HG03108 (cell line): ENCODE measurements around the gene RAD51B.

Experiments used
- ATAC-seq: cut with Tn5 transposase; IDR thresholded peaks from one replicate; pipeline ENCODE4 v1.9.1; 2021; ENCODE audit warnings: moderate library complexity; ENCODE audit not compliant: unreplicated experiment

Gene RAD51B

GRCh38 chr14:68370057-68370360, 550.4 kb downstream of the RAD51B start:
- ATAC-seq: no peak

GRCh38 chr14:68372368-68372767, 552.8 kb downstream of the RAD51B start:
- no peak for ATAC-seq

GRCh38 chr14:68373124-68373646, 553.6 kb downstream of the RAD51B start:
- no peak for ATAC-seq

GRCh38 chr14:68373847-68374444, 554.4 kb downstream of the RAD51B start:
- ATAC-seq: no peak

GRCh38 chr14:68374682-68375081, 555.1 kb downstream of the RAD51B start:
- ATAC-seq: no peak

- ATAC-seq: no peak
Observed at GRCh38 chr14:68375376-68375775, 555.8 kb downstream of the RAD51B start.

GRCh38 chr14:68376067-68376779, 556.6 kb downstream of the RAD51B start:
- no peak for ATAC-seq

- no peak for ATAC-seq
Observed at GRCh38 chr14:68377006-68377405, 557.4 kb downstream of the RAD51B start.

GRCh38 chr14:68377459-68377858, 557.9 kb downstream of the RAD51B start:
- no peak for ATAC-seq

GRCh38 chr14:68379510-68380328, 560.1 kb downstream of the RAD51B start:
- no peak for ATAC-seq

GRCh38 chr14:68380329-68380741, 560.8 kb downstream of the RAD51B start:
- ATAC-seq: peak; percentile 78

- ATAC-seq: no peak
Observed at GRCh38 chr14:68384335-68384734, 564.8 kb downstream of the RAD51B start.

- ATAC-seq: no peak
Observed at GRCh38 chr14:68384881-68385280, 565.3 kb downstream of the RAD51B start.

- no peak for ATAC-seq
Observed at GRCh38 chr14:68386446-68386845, 566.9 kb downstream of the RAD51B start.

- no peak for ATAC-seq
Observed at GRCh38 chr14:68386950-68387779, 567.6 kb downstream of the RAD51B start.

- ATAC-seq: no peak
Observed at GRCh38 chr14:68389943-68390342, 570.4 kb downstream of the RAD51B start.

GRCh38 chr14:68390741-68391140, 571.2 kb downstream of the RAD51B start:
- ATAC-seq: no peak

GRCh38 chr14:68391311-68392014, 571.9 kb downstream of the RAD51B start:
- no peak for ATAC-seq

GRCh38 chr14:68392393-68393141, 573.0 kb downstream of the RAD51B start:
- ATAC-seq: no peak

GRCh38 chr14:68393259-68393658, 573.7 kb downstream of the RAD51B start:
- ATAC-seq: no peak
